GM23338 (cell line): ENCODE measurements around the gene OGFRL1. TPM values are rescaled to one million over a fixed set of nuclear protein-coding genes. Genes with fewer than 3 reads are reported as not detected.

Experiments used
- ATAC-seq: fragments of 200-7000 bp; cut with Tn5 transposase; 3 replicates; pipeline ENCODE4 v1.9.1; 2020
- DNase-seq: peaks from one replicate; pipeline ENCODE4 v3.0.0-alpha.2; 2015; ENCODE audit warnings: low spot score
- H2AFZ ChIP-seq: fragments of 200-600 bp; sonication (generic); 2 replicates; pipeline ENCODE4 v1.8.0; 2016; ENCODE audit warnings: antibody characterized with exemption, mild to moderate bottlenecking, moderate library complexity
- H3F3A ChIP-seq: fragments of 200-600 bp; sonication (generic); replicated peaks from 2 replicates; pipeline ENCODE4 v1.8.0; 2017; ENCODE audit warnings: antibody characterized with exemption, mixed run types, low read depth
- H3K27ac ChIP-seq: fragments of 200-600 bp; sonication (generic); 2 replicates; pipeline ENCODE4 v1.6.1; 2016; ENCODE audit warnings: low read depth
- H3K27me3 ChIP-seq: fragments of 200-600 bp; sonication (generic); 2 replicates; pipeline ENCODE4 v1.8.0; 2016; ENCODE audit warnings: mild to moderate bottlenecking, mixed run types, moderate library complexity; ENCODE audit not compliant: insufficient read depth
- H3K36me3 ChIP-seq: fragments of 200-600 bp; sonication (generic); 2 replicates; pipeline ENCODE4 v1.8.0; 2016; ENCODE audit warnings: mild to moderate bottlenecking; ENCODE audit not compliant: insufficient read depth
- H3K4me1 ChIP-seq: fragments of 200-600 bp; sonication (generic); 2 replicates; pipeline ENCODE4 v1.8.0; 2016; ENCODE audit warnings: mild to moderate bottlenecking, moderate library complexity; ENCODE audit not compliant: insufficient read depth
- H3K4me2 ChIP-seq: fragments of 200-600 bp; sonication (generic); 2 replicates; pipeline ENCODE4 v1.7.1; 2017; ENCODE audit warnings: mixed run types
- H3K4me3 ChIP-seq: fragments of 200-600 bp; sonication (generic); 2 replicates; pipeline ENCODE4 v1.6.1; 2016; ENCODE audit warnings: mixed run types
- H3K79me2 ChIP-seq: fragments of 200-600 bp; sonication (generic); replicated peaks from 2 replicates; pipeline ENCODE4 v1.8.0; 2017; ENCODE audit warnings: mild to moderate bottlenecking; ENCODE audit not compliant: insufficient read depth
- H3K9me2 ChIP-seq: fragments of 200-600 bp; sonication (generic); 2 replicates; pipeline ENCODE4 v1.8.0; 2017; ENCODE audit not compliant: insufficient read depth
- H4K20me1 ChIP-seq: fragments of 200-600 bp; sonication (generic); replicated peaks from 2 replicates; pipeline ENCODE4 v1.8.0; 2017; ENCODE audit warnings: mild to moderate bottlenecking; ENCODE audit not compliant: insufficient read depth
- H3K27ac Mint-ChIP-seq: 2 replicates; pipeline ENCODE4 v1.8.0; 2020; ENCODE audit warnings: inconsistent platforms, mild to moderate bottlenecking, moderate library complexity, mixed read lengths
- H3K27me3 Mint-ChIP-seq: 3 replicates; pipeline ENCODE4 v1.8.0; 2022; ENCODE audit warnings: low read depth, mild to moderate bottlenecking, moderate library complexity, mixed read lengths, inconsistent platforms; ENCODE audit not compliant: insufficient read depth, poor library complexity
- H3K36me3 Mint-ChIP-seq: 3 replicates; pipeline ENCODE4 v1.8.0; 2021; ENCODE audit warnings: low read depth, mild to moderate bottlenecking, inconsistent platforms, moderate library complexity, mixed read lengths
- H3K4me1 Mint-ChIP-seq: 3 replicates; pipeline ENCODE4 v1.8.0; 2020; ENCODE audit warnings: mild to moderate bottlenecking, inconsistent platforms, mixed read lengths
- H3K4me3 Mint-ChIP-seq: 3 replicates; pipeline ENCODE4 v1.8.0; 2021; ENCODE audit warnings: moderate library complexity, mild to moderate bottlenecking, inconsistent platforms, mixed read lengths
- H3K9me3 Mint-ChIP-seq: 3 replicates; pipeline ENCODE4 v1.8.0; 2020; ENCODE audit warnings: moderate library complexity, mild to moderate bottlenecking, inconsistent platforms, mixed read lengths
- CREB1 ChIP-seq: fragments of 250-450 bp; sonication (Bioruptor Pico); IDR thresholded peaks from 2 replicates; pipeline ENCODE4 v1.5.0; 2020; ENCODE audit warnings: low read depth, mild to moderate bottlenecking, moderate library complexity
- EZH2phosphoT487 ChIP-seq: fragments of 200-600 bp; sonication (generic); IDR thresholded peaks from one replicate; pipeline ENCODE4 v1.8.1; 2018; ENCODE audit warnings: antibody characterized with exemption; ENCODE audit not compliant: unreplicated experiment
- JUNB ChIP-seq: IDR thresholded peaks from one replicate; pipeline ENCODE4 v1.6.1; 2016; ENCODE audit warnings: antibody characterized with exemption; ENCODE audit not compliant: unreplicated experiment
- POLR2AphosphoS5 ChIP-seq: IDR thresholded peaks from 2 replicates; pipeline ENCODE4 v1.6.1; 2016; ENCODE audit warnings: antibody characterized with exemption, low read depth
- STAT1 ChIP-seq: IDR thresholded peaks from one replicate; pipeline ENCODE4 v1.6.1; 2016; ENCODE audit warnings: antibody characterized with exemption; ENCODE audit not compliant: unreplicated experiment
- polyA plus RNA-seq: library from polyadenylated mRNA; unstranded; fragments of >200 nt; fragmentation: Nextera tagmentation; extraction: Ambion mirVana; gene quantifications from 2 replicates; pipeline ENCODE4 v1.2.1, GENCODE V29; 2016
- total RNA-seq: library from RNA; depleted of rRNA; stranded (reverse); fragments of >200 nt; shearing (Covaris generic); gene quantifications from 2 replicates; pipeline ENCODE4 v1.2.3, GENCODE V29; 2014
- TF ChIP-seq, protein P1 (sequence below), 2 experiments: fragments of 200-600 bp in 1 of 2; sonication (generic) in 1 of 2; conservative IDR thresholded peaks; 2 replicates each; pipeline versions ENCODE4 v1.5.1 to v1.6.1; 2016 to 2017; ENCODE audit warnings: antibody characterized with exemption in 2 of 2, low read depth in 2 of 2, mild to moderate bottlenecking in 2 of 2, moderate library complexity in 1 of 2
- TF ChIP-seq, protein P2 (sequence below): IDR thresholded peaks from 2 replicates; pipeline ENCODE4 v1.6.1; 2016; ENCODE audit warnings: antibody characterized with exemption
- TF ChIP-seq, protein P3 (sequence below): IDR thresholded peaks from one replicate; pipeline ENCODE4 v1.6.1; 2018; ENCODE audit warnings: antibody characterized with exemption; ENCODE audit not compliant: unreplicated experiment

OGFRL1 gene
- total and polyA plus RNA-seq, 2 experiments from 2014 or later: 4.2 to 10.0 TPM

DNA sequence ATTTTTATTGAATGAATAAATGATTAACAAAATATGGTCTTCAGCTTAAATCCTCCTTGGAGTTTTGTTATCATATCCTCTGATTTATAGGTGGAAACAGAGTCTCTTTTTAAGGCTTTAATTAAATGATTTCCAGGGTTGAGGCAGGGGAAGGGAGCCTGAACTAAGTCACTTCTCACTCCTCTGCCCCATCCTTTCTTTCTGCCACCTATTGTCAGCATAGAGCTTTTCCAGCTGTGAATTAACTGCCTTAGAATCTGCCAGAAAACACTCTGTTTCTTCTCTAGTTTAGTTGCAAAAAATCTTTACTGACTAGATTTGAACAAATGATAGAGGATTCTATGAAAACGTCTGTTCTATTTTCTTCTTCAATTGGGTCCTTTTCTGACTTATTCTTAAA is 9.8 kb downstream of the OGFRL1 start (continued):
- TF ChIP-seq JUNB (no peak), POLR2AphosphoS5 (no peak)
- TF ChIP-seq, protein P1, sequence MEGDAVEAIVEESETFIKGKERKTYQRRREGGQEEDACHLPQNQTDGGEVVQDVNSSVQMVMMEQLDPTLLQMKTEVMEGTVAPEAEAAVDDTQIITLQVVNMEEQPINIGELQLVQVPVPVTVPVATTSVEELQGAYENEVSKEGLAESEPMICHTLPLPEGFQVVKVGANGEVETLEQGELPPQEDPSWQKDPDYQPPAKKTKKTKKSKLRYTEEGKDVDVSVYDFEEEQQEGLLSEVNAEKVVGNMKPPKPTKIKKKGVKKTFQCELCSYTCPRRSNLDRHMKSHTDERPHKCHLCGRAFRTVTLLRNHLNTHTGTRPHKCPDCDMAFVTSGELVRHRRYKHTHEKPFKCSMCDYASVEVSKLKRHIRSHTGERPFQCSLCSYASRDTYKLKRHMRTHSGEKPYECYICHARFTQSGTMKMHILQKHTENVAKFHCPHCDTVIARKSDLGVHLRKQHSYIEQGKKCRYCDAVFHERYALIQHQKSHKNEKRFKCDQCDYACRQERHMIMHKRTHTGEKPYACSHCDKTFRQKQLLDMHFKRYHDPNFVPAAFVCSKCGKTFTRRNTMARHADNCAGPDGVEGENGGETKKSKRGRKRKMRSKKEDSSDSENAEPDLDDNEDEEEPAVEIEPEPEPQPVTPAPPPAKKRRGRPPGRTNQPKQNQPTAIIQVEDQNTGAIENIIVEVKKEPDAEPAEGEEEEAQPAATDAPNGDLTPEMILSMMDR (conservative IDR thresholded peaks at IDR 0.05; ENCODE audit: low read depth in 2 of 2): no peak
- TF ChIP-seq, protein P2, sequence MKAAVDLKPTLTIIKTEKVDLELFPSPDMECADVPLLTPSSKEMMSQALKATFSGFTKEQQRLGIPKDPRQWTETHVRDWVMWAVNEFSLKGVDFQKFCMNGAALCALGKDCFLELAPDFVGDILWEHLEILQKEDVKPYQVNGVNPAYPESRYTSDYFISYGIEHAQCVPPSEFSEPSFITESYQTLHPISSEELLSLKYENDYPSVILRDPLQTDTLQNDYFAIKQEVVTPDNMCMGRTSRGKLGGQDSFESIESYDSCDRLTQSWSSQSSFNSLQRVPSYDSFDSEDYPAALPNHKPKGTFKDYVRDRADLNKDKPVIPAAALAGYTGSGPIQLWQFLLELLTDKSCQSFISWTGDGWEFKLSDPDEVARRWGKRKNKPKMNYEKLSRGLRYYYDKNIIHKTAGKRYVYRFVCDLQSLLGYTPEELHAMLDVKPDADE: no peak
- TF ChIP-seq, protein P3, sequence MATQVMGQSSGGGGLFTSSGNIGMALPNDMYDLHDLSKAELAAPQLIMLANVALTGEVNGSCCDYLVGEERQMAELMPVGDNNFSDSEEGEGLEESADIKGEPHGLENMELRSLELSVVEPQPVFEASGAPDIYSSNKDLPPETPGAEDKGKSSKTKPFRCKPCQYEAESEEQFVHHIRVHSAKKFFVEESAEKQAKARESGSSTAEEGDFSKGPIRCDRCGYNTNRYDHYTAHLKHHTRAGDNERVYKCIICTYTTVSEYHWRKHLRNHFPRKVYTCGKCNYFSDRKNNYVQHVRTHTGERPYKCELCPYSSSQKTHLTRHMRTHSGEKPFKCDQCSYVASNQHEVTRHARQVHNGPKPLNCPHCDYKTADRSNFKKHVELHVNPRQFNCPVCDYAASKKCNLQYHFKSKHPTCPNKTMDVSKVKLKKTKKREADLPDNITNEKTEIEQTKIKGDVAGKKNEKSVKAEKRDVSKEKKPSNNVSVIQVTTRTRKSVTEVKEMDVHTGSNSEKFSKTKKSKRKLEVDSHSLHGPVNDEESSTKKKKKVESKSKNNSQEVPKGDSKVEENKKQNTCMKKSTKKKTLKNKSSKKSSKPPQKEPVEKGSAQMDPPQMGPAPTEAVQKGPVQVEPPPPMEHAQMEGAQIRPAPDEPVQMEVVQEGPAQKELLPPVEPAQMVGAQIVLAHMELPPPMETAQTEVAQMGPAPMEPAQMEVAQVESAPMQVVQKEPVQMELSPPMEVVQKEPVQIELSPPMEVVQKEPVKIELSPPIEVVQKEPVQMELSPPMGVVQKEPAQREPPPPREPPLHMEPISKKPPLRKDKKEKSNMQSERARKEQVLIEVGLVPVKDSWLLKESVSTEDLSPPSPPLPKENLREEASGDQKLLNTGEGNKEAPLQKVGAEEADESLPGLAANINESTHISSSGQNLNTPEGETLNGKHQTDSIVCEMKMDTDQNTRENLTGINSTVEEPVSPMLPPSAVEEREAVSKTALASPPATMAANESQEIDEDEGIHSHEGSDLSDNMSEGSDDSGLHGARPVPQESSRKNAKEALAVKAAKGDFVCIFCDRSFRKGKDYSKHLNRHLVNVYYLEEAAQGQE: no peak

DNA sequence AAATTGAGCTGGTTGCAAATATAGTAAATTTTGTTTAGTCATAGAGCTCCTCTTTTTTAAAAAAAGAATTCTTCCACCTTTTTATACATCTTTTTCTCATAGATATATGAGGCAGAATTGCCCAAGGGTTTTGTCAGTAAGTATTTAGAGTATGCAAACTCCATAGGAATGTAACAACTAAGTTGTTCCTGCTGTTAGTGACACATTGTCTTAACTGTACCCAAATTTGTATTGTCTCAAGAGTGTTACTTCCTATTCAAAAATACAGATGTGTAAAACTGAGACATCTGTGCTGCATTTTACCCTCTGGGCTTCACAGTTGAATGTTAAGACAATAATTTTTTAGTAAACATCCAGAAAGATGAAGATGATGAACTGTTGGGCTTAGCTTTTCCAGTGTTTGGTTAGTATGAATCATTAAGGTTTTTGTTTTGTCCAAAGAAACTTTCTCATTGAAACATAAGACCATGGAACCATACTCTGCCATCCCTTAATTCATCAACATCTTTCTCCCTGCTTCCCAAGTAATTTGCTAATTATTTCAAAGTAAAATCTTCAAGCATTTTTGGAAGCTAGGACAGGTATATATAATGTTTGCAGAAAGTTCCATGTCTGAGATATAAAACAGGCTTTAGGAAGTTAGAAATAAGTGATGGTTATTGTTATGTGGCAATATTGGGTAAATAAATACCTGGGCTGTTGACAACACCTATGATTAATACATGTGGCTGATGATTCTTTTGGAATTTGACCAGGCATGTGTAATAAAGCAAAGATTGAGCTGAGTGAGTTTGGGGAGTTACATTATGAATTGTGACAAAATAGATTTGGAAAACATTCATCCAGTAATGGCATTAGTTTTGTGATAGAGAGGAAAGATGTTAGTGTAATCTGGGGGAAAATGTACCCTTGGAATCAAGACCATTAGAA is 11.2 kb downstream of the OGFRL1 start:
- H3K27ac Mint-ChIP-seq: no peak overlapping the region
- peaks cover 24% of the 10 kb centered on the region for H3K4me1 Mint-ChIP-seq
- TF ChIP-seq, protein P2: no peak
- TF ChIP-seq CREB1 (CRISPR knock-in tag) (no peak), EZH2phosphoT487 (no peak), STAT1 (no peak)
- TF ChIP-seq, protein P1 (conservative IDR thresholded peaks at IDR 0.05; ENCODE audit: low read depth in 2 of 2): no peak

More for the DNA sequence above, 11.2 kb downstream of the OGFRL1 start:
- H3K36me3 ChIP-seq: 0 out of 2 replicates have a peak, but pooled peaks cover 6% of the 10 kb centered on the region
- Mint-ChIP-seq H3K4me3 (no peak overlapping the region), H3K36me3 (0 out of 3 replicates have a peak, but pooled peaks cover 2% of the 10 kb centered on the region), H3K27me3 (peaks cover 2% of the 10 kb centered on the region), H3K9me3 (no peaks in the 10 kb centered on the region)
- H3K4me2 ChIP-seq: no peak overlapping the region
- no peaks in the 10 kb centered on the region for H4K20me1 ChIP-seq
- H3K79me2 ChIP-seq: no peaks in the 10 kb centered on the region
- H3K4me1 ChIP-seq: peaks cover 3% of the 10 kb centered on the region; the same call in 1 of the 2 replicates
- no peak for ATAC-seq
- no peak overlapping the region for H3K4me3 ChIP-seq
- H3F3A ChIP-seq: no peaks in the 10 kb centered on the region
- H3K27ac ChIP-seq: no peak overlapping the region
- no peaks in the 10 kb centered on the region for H3K9me2 ChIP-seq
- no peaks in the 10 kb centered on the region for H3K27me3 ChIP-seq
- no peak overlapping the region for H2AFZ ChIP-seq
- DNase-seq: no peak
